H1 (cell line): Measurements from ENCODE around the gene API5. TPM values are rescaled to one million over a fixed set of nuclear protein-coding genes. Genes with fewer than 3 reads are reported as not detected.
A peak's percentile ranks its signal among the peaks of the same experiment; 100 is the strongest.

Source experiments
- ASH2L ChIP-seq: fragments of 200-600, 300-600 bp; sonication (generic); IDR thresholded peaks from one replicate; pipeline ENCODE4 v1.7.1; 2017; ENCODE audit warnings: low read length
- SIN3A ChIP-seq, 2 experiments: IDR thresholded peaks in 1 of 2; conservative IDR thresholded peaks in 1 of 2; 2 replicates each; pipeline ENCODE4 v1.6.1; 2011 to 2012; ENCODE audit warnings: low read length in 2 of 2, improper control_type of control experiment in 1 of 2, low read depth in 1 of 2, mild to moderate bottlenecking in 1 of 2
- SIX5 ChIP-seq: IDR thresholded peaks from 2 replicates; pipeline ENCODE4 v1.6.1; 2011; ENCODE audit warnings: mild to moderate bottlenecking, low read depth, low read length
- SP1 ChIP-seq: IDR thresholded peaks from 2 replicates; pipeline ENCODE4 v1.6.1; 2011; ENCODE audit warnings: low read depth, low read length
- polyA plus RNA-seq, 7 experiments: library from polyadenylated mRNA; depleted of rRNA in 3 of 7; stranded (reverse) in 5 of 7; unstranded in 2 of 7; fragments of >200 nt in 5 of 7; fragments of 200-250 nt in 2 of 7; gene quantifications; 1 replicate in 5 of 7; 2 replicates in 1 of 7; 4 replicates in 1 of 7; pipeline versions ENCODE4 v1.2.1 to v1.2.3, GENCODE V29; 2011 to 2013; ENCODE audit warnings: missing spikeins in 2 of 7, mixed read lengths in 2 of 7
- total RNA-seq: library from RNA; stranded (reverse); fragmentation: NEBNext Ultra II Directional; extraction: Animal tissue kit (Norgen Biotek cat#: 25700); gene quantifications from 2 replicates; pipeline ENCODE4 v1.2.1, GENCODE V29; 2021

The API5 gene
- total and polyA plus RNA-seq, 2 of the 8 experiments (the other 6 are each of a cell fraction or from before 2014, with no cell fraction given): 39.1 to 155 TPM

DNA sequence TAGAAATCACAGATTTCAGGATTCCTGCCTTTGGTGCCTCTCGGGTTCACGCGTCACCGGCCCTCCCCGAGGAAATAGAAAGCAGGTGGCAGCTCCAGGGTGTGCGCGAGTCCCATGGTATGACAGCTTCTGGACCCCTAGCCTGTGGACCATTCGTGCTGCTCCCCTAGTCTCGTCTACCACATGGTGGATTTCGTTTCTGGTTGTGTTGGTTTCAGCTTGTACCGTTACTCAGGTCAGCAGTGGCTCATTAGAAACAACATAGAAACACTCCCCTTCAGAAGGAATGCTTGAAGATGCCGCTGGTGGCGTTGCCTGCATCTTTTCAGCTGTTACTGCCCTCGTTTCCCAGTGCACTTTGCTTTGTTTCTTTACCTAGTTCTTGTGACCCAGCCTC lies 47.6 kb downstream of the API5 start (continued):
- TF ChIP-seq SP1 (no peak), SIN3A (conservative IDR thresholded peaks at IDR 0.05 in 1 of 2, IDR thresholded peaks at IDR 0.05 in 1 of 2; ENCODE audit: low read depth in 1 of 2, low read length in 2 of 2) (peak; percentile 21 to 71; a peak in 2 of 4 replicates), SIX5 (no peak), ASH2L (peak; percentile 7)
